SK-MEL-5 (cell line): ENCODE results near the gene TMEM259. TPM values are rescaled to one million over a fixed set of nuclear protein-coding genes. Genes with fewer than 3 reads are reported as not detected.

Source experiments
- DNase-seq: peaks from one replicate; pipeline ENCODE4 v3.0.0-alpha.2; 2016; ENCODE audit warnings: low read depth, low spot score
- in situ Hi-C: cut with HindIII; loops from 2 replicates; pipeline ENCODE4 v1.10.0; 2016; ENCODE audit warnings: low sequenced_read_pairs, high pct_unique_total_duplicates, low pct_unique_long_range_greater_than_20kb
- total RNA-seq: library from RNA; depleted of rRNA; stranded (reverse); fragments of >200 nt; shearing (Covaris generic); gene quantifications from 2 replicates; pipeline ENCODE4 v1.2.3, GENCODE V29; 2014

The TMEM259 gene
- total RNA-seq, 1 experiment from 2014 or later = 51.8 TPM

GRCh38 chr19:1042689-1043511 lies 22.0 kb upstream of the TMEM259 start:
- no peak for DNase-seq
- in situ Hi-C loops = no loop called here

GRCh38 chr19:1041835-1042685 lies 21.1 kb upstream of the TMEM259 start:
- in situ Hi-C loops = no loop called here
- DNase-seq = no peak

- DNase-seq = no peak
- in situ Hi-C loops = no loop called here
Observed at GRCh38 chr19:1041272-1041834, 20.4 kb upstream of the TMEM259 start.

- DNase-seq = peak; percentile 83
- in situ Hi-C loops = no loop called here
Observed at GRCh38 chr19:1040476-1041271, 19.8 kb upstream of the TMEM259 start.

- in situ Hi-C loops = no loop called here
- peak; percentile 93 for DNase-seq
Observed at GRCh38 chr19:1039646-1040475, 18.9 kb upstream of the TMEM259 start, which contains the start of gene ABCA7. Gene ABCA7 (plus strand): TSS chr19:1040107. CDS start chr19:1041362, 1,255 bp downstream.

GRCh38 chr19:1038978-1039645 lies 18.2 kb upstream of the TMEM259 start:
- in situ Hi-C loops = no loop called here
- no peak for DNase-seq

GRCh38 chr19:1037621-1038064 lies 16.7 kb upstream of the TMEM259 start:
- DNase-seq = no peak
- in situ Hi-C loops = no loop called here

GRCh38 chr19:1035998-1036621 lies 15.2 kb upstream of the TMEM259 start:
- in situ Hi-C loops = no loop called here
- no peak for DNase-seq

GRCh38 chr19:1032264-1032867 lies 11.4 kb upstream of the TMEM259 start:
- in situ Hi-C loops = no loop called here
- no peak for DNase-seq

GRCh38 chr19:1028062-1028926 lies 7.4 kb upstream of the TMEM259 start:
- in situ Hi-C loops = no loop called here
- DNase-seq = no peak

GRCh38 chr19:1027650-1028061 lies 6.7 kb upstream of the TMEM259 start:
- DNase-seq = no peak

GRCh38 chr19:1026783-1027649 lies 6.1 kb upstream of the TMEM259 start:
- DNase-seq = no peak
- in situ Hi-C loops = no loop called here

More at GRCh38 chr19:1027650-1028061, 6.7 kb upstream of the TMEM259 start:
- in situ Hi-C loops = no loop called here

- in situ Hi-C loops = no loop called here
- DNase-seq = peak; percentile 43
Observed at GRCh38 chr19:1025960-1026782, 5.2 kb upstream of the TMEM259 start, which contains the start of gene CNN2. Gene CNN2 (plus strand): TSS chr19:1026608. CDS start chr19:1026662, 54 bp downstream.
